GM21381 (cell line): Measurements from ENCODE around the gene KLF1.

Source experiments
- ATAC-seq: cut with Tn5 transposase; IDR thresholded peaks from one replicate; pipeline ENCODE4 v1.9.1; 2021; ENCODE audit warnings: mild to moderate bottlenecking, moderate library complexity; ENCODE audit not compliant: unreplicated experiment

KLF1 gene

DNA sequence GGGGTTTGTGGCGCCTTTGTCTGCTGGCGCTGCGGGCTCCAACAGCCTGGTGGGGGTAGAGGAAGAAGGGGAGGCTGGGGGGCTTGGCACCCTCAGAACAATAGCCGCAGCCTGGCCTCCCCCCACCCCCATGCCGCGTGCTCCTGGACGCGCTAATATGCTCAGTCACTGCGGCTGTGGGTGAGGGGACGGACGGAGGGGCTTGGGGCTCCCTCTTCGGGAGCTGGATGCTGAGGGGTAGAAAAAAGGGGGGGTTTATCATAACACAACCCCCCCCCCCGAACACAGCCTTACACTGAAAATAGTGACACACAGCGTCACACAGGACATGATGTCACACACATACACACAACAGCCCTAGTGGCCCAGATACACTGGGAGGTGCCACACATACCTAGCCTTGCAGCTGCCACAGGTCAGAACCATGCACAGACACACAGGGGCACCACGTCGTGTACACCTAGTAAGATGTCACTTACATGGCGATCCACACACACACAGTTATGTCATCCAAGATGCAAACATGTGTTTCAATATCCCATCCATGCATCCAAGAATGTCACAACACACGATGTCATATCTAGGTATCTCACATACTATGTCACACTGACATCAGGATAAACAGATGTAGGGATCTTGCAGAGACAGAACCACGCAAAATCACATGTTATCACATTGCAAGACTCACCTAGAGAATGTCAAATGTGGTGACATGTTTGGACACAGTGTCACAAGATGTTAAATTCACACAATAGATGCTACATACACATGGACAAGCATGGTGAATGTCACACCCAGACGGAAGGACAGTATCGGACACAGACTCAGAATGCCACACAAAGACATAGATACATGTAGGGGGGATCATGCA, 47.9 kb downstream of the KLF1 start:
- ATAC-seq = no peak

DNA sequence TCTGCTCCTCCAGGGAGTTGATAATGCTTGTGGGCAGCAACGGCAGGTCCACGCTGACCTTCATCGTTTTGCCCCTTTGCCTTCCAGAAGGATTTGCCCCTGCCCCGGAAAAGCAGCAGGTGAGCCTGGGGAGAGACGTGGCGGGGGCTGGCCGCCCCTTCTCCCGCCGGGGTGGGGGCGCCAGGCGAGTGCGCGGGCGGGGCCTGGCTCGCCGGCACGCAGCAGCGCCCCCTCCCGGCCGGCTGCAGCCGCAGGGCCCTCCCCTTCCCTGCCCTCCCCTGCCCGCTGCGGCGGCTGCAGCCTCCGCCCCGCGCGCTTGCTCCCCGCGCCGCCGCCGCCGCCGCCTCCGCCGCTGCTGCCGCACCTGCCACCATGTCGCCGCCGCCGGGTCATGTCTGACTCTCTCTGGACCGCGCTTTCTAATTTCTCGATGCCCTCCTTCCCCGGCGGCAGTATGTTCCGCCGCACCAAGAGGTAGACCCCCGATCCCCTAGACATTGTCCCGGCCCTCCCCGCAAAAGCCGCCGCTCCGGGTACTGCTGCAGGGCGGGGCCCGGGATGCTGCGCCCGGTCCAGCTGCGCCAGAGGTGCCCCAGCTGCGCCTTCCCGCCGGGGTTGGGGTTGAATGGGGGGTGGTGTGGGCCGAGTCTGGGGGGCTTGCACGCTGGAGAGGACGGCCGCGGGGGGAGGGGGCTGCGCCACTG, 48.7 kb downstream of the KLF1 start, which contains the start of gene MAST1:
MAST1 (plus strand) TSS at position 334 of the 704 bp plus-strand sequence; CDS start at position 392, 58 bp downstream.
- ATAC-seq = no peak

DNA sequence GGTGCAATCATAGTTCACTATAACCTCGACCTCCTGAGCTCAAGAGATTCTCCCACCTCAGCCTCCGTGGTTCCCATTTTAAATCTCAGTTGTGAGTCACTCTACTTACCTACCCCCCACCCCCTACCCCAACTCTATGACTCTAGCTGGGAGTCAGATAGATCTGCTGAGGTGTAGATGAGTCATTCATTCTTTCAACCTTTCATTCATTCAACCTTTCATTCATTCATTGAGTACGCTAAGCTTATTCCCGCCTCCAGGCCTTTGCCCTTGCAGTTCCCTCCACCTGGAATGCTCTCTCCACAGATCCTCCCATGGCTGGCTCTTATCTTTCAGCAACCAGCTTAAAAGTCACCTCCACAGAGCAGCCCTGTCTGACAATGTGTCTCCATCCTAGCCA, 49.8 kb downstream of the KLF1 start:
- ATAC-seq = no peak

DNA sequence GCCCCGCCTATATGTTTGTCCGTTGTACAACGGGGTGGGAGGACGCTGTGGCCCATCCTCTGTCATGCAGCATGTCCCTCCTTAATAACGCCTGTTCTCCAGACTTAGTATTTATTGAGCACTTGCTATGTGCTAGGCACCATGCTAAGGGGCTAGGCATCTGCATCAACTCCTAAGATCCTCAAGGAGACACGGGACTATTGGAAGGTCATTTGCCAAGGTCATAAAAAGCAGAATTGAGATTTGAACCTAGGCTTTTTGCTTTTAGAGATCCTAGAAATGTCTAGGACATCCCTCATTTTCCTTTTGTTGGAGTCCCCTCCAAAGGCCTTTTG, 50.5 kb downstream of the KLF1 start:
- ATAC-seq = no peak

DNA sequence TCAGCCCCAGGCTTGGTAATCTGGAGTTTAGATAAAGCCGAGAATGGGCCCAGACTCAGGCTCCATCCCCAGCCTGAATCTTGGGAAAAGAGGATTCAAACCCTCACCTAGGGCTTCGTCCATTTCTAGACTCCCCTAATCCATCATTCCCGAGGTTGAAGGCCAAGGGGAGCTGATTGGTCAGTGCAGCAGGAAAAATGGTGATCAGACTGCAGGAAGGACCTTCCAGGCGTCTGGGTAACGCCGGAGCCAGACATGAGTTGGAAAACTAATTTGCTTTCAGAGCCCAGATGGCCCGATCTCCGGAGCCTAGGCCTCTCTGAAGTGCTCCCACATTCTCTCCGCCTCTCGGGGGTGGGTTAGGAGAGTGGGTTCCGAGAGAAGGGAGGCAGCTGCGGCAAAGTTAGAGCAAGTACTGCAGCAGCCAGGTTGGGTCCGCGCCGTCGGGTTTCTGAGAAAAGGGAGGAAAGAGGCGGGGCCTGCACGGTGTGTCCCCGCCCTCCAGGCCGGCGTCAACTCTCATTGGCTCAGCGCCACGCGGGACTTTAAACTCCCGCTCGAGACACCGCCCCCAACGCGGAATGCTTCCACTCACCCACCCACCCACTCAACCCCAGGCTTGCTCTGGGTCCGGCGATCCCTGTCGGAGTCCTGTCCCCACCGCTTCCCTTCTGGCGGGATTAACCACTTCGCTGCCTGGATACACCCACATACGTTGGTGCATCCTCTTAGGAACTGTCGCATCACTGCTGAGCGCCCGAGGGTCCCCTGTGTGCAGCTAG, 51.8 kb downstream of the KLF1 start:
- ATAC-seq = no peak

DNA sequence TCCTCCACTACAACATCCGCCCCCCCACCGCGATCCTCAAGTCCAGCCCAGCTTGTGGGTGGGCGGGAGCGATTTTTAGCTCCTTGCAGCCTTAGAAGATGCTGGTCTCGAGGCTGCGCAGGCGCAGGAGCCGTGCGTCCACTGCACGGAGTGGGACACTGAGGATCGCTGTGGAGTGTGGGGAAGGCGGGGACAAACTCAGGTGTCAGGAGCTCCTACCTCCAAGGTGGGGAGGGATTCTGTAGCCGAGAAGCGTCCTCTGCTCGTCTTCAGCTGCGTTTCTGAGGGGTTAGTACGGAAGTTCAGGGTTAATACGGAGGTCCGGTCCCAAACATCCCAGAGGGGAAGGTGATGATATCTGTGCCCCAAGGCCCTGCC, 52.4 kb downstream of the KLF1 start, which contains the start of gene RTBDN:
RTBDN (minus strand) TSS at position 14 of the 378 bp plus-strand sequence. CDS start 4,600 bp downstream, outside the sequence.
- no peak for ATAC-seq
